NCI-H2081 treated with DMSO at 0.1 percent for 48 hours (cell line): Measurements from ENCODE around the gene SPX.

Source experiments
- DNase-seq: peaks from one replicate; lab custom pipeline; 2025; lab: John Stamatoyannopoulos, UW

SPX gene

DNA sequence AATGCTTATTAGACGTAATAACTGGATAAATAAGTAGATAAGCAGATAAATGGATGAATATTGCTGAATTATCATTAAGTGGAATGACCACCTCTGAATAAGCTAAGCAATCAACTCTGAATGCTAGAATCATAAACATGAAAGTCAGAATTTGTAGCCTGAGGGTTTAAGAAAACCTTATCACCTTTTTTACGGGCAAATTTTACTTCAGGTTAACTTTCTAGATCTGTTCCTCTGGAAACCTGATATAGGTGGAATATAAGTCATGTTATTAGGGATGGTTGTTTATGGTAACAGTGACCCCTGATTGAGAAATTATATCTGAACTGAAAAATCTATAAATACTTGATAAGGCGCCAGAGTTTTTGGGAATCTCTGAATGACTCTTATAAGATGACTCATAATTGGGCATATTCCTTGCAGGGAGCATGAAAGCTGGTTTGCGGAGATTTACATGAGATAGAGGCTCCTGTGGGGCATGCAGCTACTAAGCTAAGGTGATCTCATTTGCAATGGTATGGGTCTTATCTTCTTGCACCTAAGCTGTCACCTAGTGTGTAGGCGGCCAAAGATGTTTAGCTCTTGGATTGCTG lies 12.1 kb downstream of the SPX start:
- DNase-seq = no peak

DNA sequence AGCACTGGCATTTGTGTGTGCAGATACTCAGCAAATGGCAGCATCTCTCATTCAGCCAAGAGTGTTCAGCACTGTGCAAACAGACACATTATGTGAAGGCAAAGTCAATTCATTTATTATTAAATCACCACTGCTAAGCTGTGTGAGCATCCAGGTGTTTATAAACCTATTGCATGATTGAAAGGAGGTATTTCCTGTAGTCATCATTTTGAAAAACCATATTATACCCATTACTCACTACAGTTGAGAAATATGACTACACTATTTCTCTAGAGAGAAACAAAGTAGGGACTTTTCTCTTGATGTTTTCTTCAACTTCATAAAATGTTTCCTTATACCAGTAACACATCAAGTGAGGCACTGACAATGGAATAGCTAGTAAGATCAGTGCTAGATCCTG lies 13.7 kb downstream of the SPX start:
- peak; percentile 7 for DNase-seq

DNA sequence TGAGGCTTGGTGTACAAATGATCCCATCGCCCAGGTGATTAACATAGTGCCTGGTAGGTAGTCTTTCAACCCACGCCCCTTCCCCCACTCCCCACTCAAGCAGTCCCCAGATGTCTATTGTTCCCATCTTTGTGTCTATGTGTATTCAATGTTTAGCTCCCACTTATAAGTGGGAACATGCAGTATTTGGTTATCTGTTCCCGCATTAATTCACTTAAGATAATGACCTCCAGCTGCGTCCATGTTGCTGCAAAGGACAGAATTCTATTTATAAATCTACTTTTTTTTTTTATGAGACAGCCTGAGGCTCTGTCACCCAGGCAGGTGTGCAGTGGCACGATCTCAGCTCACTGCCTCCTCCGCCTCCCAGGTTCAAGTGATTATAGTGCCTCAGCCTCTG lies 15.7 kb downstream of the SPX start:
- no peak for DNase-seq

DNA sequence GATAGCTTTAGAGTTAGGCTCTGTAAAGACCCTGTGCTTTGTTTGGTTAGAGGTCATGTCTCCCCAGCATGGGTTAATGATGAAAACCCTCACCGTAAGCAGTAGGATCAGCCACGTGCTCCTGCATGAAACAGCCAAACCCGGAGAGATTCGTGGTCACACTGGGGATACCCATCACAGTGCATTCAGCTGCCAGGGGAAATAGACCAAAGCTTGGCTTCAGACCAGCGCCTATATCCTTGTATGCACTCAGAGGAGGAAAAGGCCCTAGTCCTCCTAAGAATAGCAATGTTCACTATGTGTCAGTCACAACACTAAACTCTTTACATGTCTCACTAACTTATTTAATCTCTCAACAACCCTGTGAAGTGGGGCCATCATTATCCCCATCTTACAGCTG lies 16.3 kb downstream of the SPX start:
- no peak for DNase-seq

GRCh38 chr12:21543151-21543550 lies 17.1 kb downstream of the SPX start:
- DNase-seq = no peak

GRCh38 chr12:21545557-21545956 lies 19.5 kb downstream of the SPX start:
- no peak for DNase-seq

GRCh38 chr12:21546716-21547115 lies 20.6 kb downstream of the SPX start:
- DNase-seq = no peak

- no peak for DNase-seq
These were observed 21.3 kb downstream of the SPX start for GRCh38 chr12:21547437-21547836.

DNA sequence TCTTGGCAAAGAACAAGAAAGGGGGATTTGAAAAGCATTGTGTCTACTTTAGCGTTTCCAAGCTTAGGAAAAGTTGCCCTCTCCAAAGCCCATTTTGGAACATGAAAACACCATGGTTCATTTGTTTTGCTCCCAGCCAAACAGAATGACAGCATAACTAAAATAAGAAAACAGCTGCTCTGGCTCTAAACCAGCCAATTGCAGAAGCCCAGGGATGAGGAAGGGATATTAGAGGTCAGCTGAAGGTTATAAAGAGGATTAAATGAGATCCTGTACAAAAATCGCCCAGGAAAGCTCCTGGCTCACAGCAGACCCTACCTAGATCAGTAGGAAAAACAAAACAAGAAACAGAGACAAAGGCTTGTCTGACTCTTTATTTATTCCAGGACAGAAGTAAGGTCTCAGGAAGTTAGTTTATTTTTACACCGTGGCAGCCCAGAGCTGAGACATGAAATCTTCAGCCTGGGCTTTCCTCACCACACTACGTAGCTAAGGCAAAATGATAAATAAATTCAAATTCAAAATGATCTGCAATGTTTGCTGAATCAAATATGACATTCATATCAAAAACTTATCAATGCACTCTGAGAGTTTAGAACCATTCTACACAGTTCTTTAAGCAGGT lies 25.9 kb downstream of the SPX start:
- DNase-seq = no peak

- DNase-seq = no peak
These were observed 26.7 kb downstream of the SPX start for GRCh38 chr12:21552635-21553328.

GRCh38 chr12:21553329-21553675 lies 27.2 kb downstream of the SPX start:
- DNase-seq = no peak

DNA sequence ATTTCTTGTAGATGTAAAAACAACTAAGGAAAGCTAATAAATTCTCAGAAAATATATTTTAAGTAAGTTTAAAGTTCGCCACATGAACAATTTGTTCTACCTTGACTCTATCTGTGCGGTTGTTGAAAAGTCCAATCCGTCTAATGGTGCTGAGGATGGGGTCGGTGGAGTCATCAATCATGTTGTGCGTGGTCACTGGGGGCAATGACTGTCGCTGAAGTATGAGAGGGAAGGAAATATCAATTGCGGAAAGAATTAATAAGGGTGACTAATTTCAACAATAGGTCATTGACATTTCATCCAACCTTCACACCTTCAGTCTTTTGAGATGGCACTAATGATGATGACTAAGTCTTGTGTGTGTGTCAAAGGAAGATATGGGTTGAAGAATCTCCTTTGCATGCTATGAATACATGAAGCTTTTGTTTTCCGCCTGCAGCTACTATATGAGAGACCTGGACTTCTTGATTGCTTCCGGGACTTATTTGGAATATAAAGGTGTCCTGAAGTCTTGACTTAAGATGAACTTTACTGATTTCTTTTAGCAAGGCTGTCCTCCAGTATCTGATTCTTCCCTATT lies 32.1 kb downstream of the SPX start:
- no peak for DNase-seq

- DNase-seq = no peak
These were observed 33.9 kb downstream of the SPX start for GRCh38 chr12:21559855-21560569.

DNA sequence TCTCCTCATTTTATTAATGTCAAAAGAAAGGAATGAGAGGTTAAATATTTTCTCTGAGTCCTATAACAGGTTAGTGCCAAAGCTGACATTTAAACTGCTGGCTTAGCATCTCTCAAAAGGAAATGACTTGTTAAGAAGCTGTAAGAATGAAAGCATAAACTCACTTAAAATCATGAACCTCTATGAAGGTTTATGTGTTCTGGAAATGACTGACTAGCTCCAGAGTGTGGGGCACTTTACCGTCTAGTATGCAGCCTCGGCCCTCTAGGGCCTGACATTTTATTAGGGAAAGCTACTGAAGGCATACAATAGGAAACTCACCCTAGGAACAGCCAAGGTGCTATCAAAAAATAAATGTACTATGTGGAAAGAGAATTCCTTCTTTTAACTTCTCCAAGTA lies 35.1 kb downstream of the SPX start:
- no peak for DNase-seq

DNA sequence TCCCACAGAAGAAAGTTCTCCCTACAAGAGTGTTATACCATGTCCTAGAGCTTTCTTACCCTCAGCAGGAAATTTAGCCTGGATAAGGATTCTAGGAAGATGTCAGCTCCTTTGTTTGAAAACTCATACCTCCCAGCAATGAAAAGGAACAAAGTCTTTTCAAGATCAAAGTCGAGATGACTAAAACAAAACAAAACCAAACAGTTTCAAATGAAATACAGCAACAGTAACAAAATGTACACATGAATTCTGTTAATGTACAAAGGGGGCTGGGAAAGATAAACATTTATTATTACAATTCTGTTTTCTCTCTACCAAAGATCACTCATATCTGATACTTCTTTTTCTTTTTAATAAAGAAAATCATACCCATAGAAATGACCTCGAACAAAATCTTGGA lies 36.8 kb downstream of the SPX start:
- DNase-seq = no peak

- DNase-seq = no peak
These were observed 40.3 kb downstream of the SPX start for GRCh38 chr12:21566223-21566906.

DNA sequence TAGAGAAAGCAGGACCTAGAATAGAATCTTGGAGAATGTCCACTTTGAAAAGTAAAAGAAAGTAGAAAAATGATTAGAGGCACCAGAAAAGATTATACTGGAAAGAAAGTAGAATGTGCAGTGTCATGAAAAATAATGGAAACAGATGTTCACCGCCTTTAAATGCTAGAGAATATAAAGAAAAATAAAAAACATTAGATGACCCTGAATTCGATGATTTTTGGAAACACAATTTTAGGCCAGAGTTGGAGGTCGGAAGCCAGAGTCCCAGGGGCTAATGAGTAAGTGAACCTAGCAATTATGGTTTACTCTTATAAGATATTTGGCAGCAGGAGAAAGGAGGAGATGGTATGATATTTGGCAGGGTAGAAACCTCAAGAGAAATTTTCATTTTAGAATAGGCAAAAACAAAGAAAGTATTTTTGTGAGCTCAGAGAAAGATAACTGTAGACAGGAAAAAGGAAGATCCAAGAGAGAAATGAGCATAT lies 40.9 kb downstream of the SPX start:
- no peak for DNase-seq

GRCh38 chr12:21568115-21568514 lies 42.0 kb downstream of the SPX start:
- no peak for DNase-seq

GRCh38 chr12:21571046-21571445 lies 45.0 kb downstream of the SPX start:
- no peak for DNase-seq

DNA sequence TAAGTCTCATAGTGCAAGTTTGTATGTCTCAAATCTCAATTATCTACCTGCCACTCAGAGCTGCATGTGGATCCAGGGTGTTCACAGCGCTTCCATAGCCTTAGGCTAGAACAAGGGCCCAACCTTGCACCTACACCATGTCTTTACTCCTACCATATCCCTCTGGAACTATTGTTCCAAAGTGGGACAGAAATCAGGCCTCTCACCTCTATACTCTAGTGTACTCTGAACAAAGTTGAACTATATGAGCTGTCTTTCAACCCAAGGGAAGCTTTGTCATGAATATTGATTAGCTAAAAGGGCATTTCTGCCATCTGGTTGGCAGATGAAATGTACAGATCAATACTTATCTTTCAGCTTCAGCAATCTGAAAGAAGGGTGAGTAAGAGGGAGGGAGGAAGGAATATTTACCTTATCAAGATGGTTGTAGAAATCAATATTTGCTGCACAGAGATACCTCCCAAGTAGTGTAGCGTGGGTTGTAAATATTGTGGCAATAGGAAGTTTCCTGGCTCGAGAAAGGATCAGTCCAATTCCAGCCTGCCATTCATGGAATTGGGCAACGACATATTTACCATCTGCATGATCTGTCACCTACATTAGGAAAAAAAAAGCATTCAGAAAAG lies 47.8 kb downstream of the SPX start:
- DNase-seq = no peak

DNA sequence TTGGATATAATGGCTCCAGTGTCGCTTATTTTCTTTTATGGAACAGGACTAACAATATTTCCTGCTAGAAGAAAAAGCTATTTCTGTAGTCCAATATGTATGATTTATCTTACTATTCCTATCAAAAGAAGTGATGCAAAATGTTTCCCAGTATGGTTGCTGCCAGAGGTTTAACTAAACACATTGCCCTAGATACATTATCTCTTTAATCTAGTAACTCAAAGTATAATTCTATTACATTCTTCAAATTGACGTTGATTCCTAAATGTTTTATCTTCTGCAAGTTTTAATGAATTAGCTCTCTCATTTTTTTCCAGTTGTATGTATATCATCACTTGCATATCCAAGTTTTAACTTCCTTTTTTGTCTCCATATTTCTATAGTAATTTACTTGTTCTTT lies 50.3 kb downstream of the SPX start:
- DNase-seq = no peak

DNA sequence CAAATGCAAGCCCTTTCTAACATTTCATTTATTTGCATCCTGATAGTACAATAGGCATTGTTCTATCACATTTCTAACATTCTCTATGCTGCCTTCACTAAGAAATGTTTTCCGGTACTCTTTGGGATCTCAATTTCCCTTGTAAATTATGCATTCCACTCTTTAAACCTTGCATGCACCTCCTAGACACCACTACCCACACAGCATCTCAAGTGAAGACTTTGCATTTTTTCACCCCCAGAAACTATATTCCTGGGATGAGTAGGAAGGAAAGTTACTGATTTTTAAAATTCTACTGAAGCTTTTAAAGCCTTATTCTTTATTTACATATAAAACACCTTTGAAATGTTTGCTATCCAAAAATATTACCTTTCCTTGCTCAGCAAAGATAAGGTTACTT lies 51.4 kb downstream of the SPX start:
- DNase-seq = no peak
